AG09319 (cell line): ENCODE results near the gene ADRB2.
A peak's percentile ranks its signal among the peaks of the same experiment; 100 is the strongest.
"Not testable (repeated sequence)": the region's sequence is repeated elsewhere in the genome, so short reads cannot be mapped to it uniquely, and the experiment has no call there.

Source experiments
- DNase-seq: peaks from one replicate; pipeline ENCODE4 v3.0.0-alpha.2; 2010; ENCODE audit warnings: low read depth; ENCODE audit errors: extremely low read depth
- CTCF ChIP-seq: IDR thresholded peaks from 2 replicates; pipeline ENCODE4 v1.5.1; 2011; ENCODE audit warnings: low read depth, mild to moderate bottlenecking, inconsistent platforms, low read length, moderate library complexity

The ADRB2 gene

GRCh38 chr5:148794729-148795561 lies 31.5 kb upstream of the ADRB2 start:
- DNase-seq = peak; percentile 56
- TF ChIP-seq CTCF = no peak

GRCh38 chr5:148796936-148797335 lies 29.5 kb upstream of the ADRB2 start:
- no peak for DNase-seq
- no peak for TF ChIP-seq CTCF

- no peak for TF ChIP-seq CTCF
- no peak for DNase-seq
These were observed 27.6 kb upstream of the ADRB2 start for GRCh38 chr5:148798786-148799185.

GRCh38 chr5:148799737-148800527 lies 26.5 kb upstream of the ADRB2 start:
- no peak for DNase-seq
- no peak for TF ChIP-seq CTCF

- no peak for DNase-seq
- no peak for TF ChIP-seq CTCF
These were observed 24.6 kb upstream of the ADRB2 start for GRCh38 chr5:148801682-148802276.

- DNase-seq = not testable (repeated sequence)
These were observed 23.0 kb upstream of the ADRB2 start for GRCh38 chr5:148803451-148803850.

- TF ChIP-seq CTCF = no peak
- no peak for DNase-seq
These were observed 22.0 kb upstream of the ADRB2 start for GRCh38 chr5:148804393-148804792.
